Large intestine (tissue), 3 donors: ENCODE measurements around the gene WDFY2. TPM values are rescaled to one million over a fixed set of nuclear protein-coding genes. Genes with fewer than 3 reads are reported as not detected.

Source experiments
- DNase-seq, 2 donors: peaks; one replicate each; pipeline versions ENCODE4 v3.0.0 to v3.0.0-alpha.2; 2013
- H3K27ac ChIP-seq: one replicate; pipeline ENCODE4 v1.5.1; 2013; ENCODE audit warnings: low read length
- H3K27me3 ChIP-seq: 2 replicates; pipeline ENCODE4 v1.6.1; 2013; ENCODE audit warnings: low read length; ENCODE audit not compliant: control insufficient read depth, insufficient read depth
- H3K36me3 ChIP-seq: 2 replicates; pipeline ENCODE4 v1.6.1; 2013; ENCODE audit warnings: low read length; ENCODE audit not compliant: control insufficient read depth, insufficient read depth
- H3K4me1 ChIP-seq: one replicate; pipeline ENCODE4 v1.6.1; 2013; ENCODE audit warnings: low read length; ENCODE audit not compliant: control insufficient read depth, insufficient read depth
- H3K4me3 ChIP-seq: one replicate; pipeline ENCODE4 v1.5.1; 2013; ENCODE audit warnings: low read length
- H3K9me3 ChIP-seq: one replicate; pipeline ENCODE4 v1.6.1; 2013; ENCODE audit warnings: mild to moderate bottlenecking, low read depth, low read length, moderate library complexity; ENCODE audit not compliant: control insufficient read depth
- WGBS: methylation state at CpG from one replicate; pipeline ENCODE4 v1.1.5; 2013; ENCODE audit warnings: low lambda C conversion rate; ENCODE audit not compliant: insufficient coverage; 5-methylcytosine and 5-hydroxymethylcytosine counted together
- polyA plus RNA-seq: library from polyadenylated mRNA; unstranded; fragments of 120-200 nt; gene quantifications from one replicate; pipeline ENCODE4 v1.2.1, GENCODE V29; 2013

WDFY2 gene
- polyA plus RNA-seq, 1 donor: 7.2 TPM

DNA sequence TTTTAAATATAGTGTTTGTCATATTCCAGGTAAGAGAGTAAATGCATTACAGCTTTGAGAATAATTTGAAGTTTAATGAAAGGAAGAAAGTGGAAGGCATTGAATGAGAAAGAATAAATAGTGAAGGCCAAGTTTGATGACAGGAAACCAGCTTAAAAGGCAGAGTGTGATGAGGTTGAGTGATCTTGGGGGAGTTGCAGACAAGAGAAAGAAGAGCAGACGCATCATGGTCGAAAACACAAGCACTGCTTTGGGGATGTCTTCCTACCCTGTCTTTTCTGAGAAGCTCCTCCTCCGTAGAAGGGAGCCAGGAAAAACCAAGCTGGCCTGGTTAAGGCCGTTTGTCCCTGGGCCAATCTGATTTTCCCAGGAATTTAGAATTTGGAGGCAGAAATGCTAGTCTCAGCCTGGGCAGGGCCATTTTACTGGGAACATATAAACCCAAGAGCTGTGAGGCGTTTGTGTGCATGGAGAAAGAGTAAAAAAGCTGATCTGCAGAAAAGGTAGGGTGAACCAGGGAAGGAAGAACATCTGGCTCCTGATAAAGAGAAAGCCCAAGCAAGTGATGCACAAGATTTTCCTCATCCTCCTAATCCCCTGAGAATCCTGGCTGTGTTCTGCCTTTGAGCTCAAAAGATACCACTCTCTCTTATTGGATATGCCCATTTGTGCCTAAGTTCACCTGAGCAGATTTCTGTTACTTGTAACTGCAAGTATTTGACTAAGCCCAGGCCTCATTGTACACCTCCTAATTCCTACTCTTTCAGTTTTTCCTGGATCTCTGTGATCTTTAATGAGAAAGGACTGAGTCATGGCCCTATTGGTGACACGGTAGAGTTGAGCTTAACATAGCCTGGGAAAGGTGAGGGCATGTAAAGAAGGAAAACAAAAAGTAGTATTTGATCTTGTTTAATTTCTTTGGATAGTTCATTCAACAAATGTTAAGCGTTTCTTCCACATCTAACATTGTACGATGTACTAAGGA, 80.0 kb downstream of the WDFY2 start:
- Histone ChIP-seq H3K9me3 (no peaks in the 10 kb centered on the region), H3K4me3 (no peak overlapping the region), H3K27me3 (no peaks in the 10 kb centered on the region), H3K4me1 (no peaks in the 10 kb centered on the region), H3K27ac (no peak overlapping the region), H3K36me3 (no peaks in the 10 kb centered on the region)
- DNase-seq: no peak
- WGBS: 100% methylated on average over 1 of the region's 8 CpGs

DNA sequence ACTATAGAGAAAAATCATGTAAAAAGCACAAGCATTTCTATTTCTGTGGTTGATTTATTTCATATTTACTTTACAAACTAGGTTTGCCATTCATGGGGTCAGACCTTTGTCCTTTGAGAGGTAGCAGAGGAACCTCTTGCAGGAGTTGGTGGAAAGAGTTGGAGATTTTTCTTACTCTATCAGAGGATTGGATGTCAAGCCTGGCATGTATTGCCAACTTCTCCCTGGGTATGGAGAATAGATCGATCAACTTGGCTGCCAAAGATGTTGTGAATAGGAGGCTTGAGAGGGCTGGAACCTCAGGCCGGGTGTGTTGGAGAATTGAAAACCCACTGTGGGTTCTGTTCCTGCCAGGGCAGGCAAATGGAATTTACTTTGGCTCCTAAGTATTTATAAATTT, 81.2 kb downstream of the WDFY2 start:
- Histone ChIP-seq H3K36me3 (no peaks in the 10 kb centered on the region), H3K9me3 (no peaks in the 10 kb centered on the region), H3K27ac (no peak overlapping the region), H3K27me3 (no peaks in the 10 kb centered on the region), H3K4me1 (no peaks in the 10 kb centered on the region), H3K4me3 (no peak overlapping the region)
- DNase-seq: no peak
- no CpG with 5 or more reads among the region's 2 CpGs for WGBS

DNA sequence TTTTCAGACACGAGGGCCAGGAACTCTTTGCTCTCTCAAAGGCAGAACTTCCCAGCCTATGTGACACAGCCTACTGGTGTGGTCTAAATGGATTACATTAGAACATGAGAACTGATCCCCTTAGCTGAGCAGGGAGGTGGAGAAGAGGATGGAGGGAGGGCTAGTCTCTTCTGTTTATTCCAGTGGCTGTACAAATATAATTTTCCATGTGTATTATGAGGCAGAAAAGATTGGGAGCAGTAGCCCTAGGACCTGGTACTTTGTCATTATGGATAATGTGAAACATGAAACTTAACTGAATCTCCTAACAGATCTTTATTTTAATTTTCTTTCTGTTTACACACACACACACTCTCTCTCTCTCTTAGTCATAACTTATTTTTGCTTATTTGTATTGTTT, 82.1 kb downstream of the WDFY2 start:
- Histone ChIP-seq H3K4me1 (no peaks in the 10 kb centered on the region), H3K36me3 (no peaks in the 10 kb centered on the region), H3K4me3 (no peak overlapping the region), H3K27ac (no peak overlapping the region), H3K27me3 (no peaks in the 10 kb centered on the region), H3K9me3 (no peaks in the 10 kb centered on the region)
- no peak for DNase-seq
- WGBS: no CpG with 5 or more reads among the region's 1 CpG

DNA sequence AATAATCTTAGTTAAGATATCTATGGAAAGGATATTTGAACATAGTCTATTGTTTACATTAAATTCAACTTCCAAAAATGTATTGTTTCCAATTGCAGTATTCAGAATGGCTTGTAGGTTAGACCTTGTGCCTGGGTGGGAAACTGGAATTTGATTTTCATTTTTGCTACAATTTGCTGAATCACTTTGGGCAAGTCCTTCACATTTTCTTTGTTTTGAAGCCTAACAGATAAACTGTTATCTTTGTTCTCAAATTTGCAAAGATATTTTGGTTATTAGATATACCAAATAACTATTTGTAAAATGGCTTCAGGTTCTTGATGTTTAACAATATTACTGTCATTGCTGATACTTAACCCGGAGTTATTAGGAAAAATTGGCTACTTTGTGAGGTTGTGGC, 82.6 kb downstream of the WDFY2 start:
- no CpG with 5 or more reads among the region's 1 CpG for WGBS
- Histone ChIP-seq H3K4me1 (no peaks in the 10 kb centered on the region), H3K27ac (no peak overlapping the region), H3K36me3 (no peaks in the 10 kb centered on the region), H3K9me3 (no peaks in the 10 kb centered on the region), H3K27me3 (no peaks in the 10 kb centered on the region), H3K4me3 (no peak overlapping the region)
- no peak for DNase-seq

DNA sequence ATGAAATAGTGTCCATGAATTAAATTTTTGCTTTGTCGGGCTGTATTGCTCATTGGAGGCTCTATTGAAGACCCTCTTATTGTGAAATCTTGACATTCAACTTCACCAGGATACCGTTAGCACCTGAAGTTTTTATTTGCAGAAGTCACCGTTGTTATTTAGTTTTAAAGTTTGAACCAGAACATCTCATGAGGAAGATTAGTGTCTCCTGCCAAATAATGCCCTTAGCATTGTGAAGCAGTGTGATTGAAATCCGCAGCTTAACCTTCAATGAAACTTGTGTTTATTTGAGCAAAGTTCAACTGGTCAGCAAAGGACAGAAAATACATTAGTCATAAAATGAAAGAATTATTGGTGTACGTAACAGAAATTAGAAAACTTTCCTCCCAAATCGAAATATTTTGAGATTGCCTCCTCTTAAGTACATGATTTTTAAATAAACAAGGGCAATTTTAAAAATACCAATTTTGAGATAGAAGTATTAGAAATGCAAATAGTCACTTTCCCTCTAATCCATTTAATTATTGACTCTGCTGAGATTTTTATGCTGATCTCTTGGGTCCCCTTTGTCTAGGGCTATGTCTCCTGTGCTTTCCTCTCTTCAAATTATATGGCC, 84.4 kb downstream of the WDFY2 start:
- H3K27ac ChIP-seq: no peak overlapping the region
- peak in 1 of 2 donors; percentile 13 for DNase-seq
- H3K27me3 ChIP-seq: no peaks in the 10 kb centered on the region
- H3K36me3 ChIP-seq: no peaks in the 10 kb centered on the region
- H3K4me1 ChIP-seq: no peaks in the 10 kb centered on the region
- 37% methylated on average over 4 of the region's 6 CpGs for WGBS
- H3K4me3 ChIP-seq: no peak overlapping the region
- no peaks in the 10 kb centered on the region for H3K9me3 ChIP-seq

DNA sequence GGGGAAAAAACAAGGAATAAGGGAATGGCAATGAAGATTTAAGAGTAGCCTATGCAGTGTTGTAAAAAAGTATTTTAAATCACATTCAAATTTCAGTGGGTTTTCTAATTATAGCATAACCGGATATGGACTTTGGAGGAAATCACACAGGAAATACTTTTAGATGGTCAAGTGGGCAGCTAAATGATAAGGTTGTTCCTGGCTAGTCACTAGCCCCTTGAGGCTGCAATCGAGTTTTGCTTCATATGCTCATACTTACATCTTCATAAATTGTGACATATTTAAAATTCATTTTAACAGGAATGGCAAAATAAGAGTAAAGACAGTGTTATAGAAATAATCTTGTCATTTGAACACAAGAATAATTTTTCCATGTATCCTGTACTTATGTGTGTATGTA, 88.9 kb downstream of the WDFY2 start:
- WGBS: no CpG with 5 or more reads among the region's 2 CpGs
- H3K9me3 ChIP-seq: no peaks in the 10 kb centered on the region
- no peak for DNase-seq
- no peaks in the 10 kb centered on the region for H3K27me3 ChIP-seq
- H3K36me3 ChIP-seq: no peaks in the 10 kb centered on the region
- no peak overlapping the region for H3K4me3 ChIP-seq
- H3K27ac ChIP-seq: no peak overlapping the region
- no peaks in the 10 kb centered on the region for H3K4me1 ChIP-seq

DNA sequence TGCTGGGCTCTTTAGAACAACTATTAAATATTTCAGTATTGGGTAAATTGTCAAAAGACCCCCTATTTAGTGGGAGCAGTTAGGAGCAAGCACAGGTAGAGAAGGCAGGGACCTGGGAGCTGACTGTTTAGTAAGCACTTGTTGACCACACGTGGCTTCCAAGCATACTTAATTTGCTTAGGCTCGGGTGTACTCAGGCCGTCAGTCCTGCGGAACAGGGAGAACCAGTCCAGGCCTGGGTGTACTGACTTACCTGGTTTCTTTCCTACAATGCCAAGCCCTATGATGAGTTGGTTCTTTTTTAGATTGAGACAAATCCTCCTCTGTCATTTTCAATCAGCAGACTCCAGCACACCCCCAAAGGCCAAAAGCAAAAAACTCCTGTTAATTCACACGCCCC, 90.0 kb downstream of the WDFY2 start:
- Histone ChIP-seq H3K36me3 (no peaks in the 10 kb centered on the region), H3K27me3 (no peaks in the 10 kb centered on the region), H3K27ac (no peak overlapping the region), H3K9me3 (no peaks in the 10 kb centered on the region), H3K4me1 (no peaks in the 10 kb centered on the region), H3K4me3 (no peak overlapping the region)
- no peak for DNase-seq
- no CpG with 5 or more reads among the region's 5 CpGs for WGBS

DNA sequence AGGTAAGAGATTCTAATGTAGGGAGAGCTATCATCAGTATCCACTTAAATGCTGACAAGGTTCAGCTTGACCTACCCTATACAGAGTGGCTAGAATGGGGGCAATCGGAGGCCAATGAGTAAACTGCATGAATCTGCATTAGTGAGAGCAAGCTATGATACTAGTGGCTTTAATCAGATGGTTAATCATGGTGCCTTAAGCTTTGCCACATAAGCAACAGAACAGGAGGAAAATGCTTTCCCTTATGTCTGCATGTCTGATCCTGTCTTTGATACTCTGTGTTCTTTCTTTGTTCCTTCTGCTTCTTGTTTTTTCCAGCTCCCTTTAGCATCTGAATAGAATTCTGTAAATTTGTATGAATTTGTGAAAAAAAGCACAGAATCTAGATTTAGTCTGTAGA, 91.1 kb downstream of the WDFY2 start:
- Histone ChIP-seq H3K4me1 (no peaks in the 10 kb centered on the region), H3K27me3 (no peaks in the 10 kb centered on the region), H3K4me3 (no peak overlapping the region), H3K36me3 (no peaks in the 10 kb centered on the region), H3K9me3 (no peaks in the 10 kb centered on the region), H3K27ac (no peak overlapping the region)
- DNase-seq: no peak
- no CpG with 5 or more reads among the region's 1 CpG for WGBS

DNA sequence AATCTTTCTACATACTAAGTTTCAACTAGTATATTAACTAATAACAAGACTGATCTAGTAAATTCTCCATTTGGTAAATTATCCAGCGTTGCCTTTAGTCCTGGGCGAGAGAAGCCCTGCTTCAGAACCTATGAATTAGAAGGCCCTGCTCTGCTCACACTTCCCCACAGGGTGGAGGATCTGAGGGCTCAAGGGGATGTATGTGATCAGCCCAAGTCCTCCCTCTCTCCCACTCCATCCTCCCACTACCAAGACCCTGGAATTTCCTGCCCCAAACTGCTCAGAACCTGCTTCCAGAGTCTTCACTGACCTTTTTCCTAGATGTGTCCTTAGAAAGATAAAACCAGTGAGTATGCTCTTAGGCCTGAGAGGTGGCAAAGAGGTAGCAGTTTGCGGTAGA, 91.6 kb downstream of the WDFY2 start:
- no peaks in the 10 kb centered on the region for H3K9me3 ChIP-seq
- H3K4me1 ChIP-seq: no peaks in the 10 kb centered on the region
- H3K27ac ChIP-seq: no peak overlapping the region
- WGBS: no CpG with 5 or more reads among the region's 3 CpGs
- H3K4me3 ChIP-seq: no peak overlapping the region
- no peaks in the 10 kb centered on the region for H3K36me3 ChIP-seq
- DNase-seq: no peak
- H3K27me3 ChIP-seq: no peaks in the 10 kb centered on the region

DNA sequence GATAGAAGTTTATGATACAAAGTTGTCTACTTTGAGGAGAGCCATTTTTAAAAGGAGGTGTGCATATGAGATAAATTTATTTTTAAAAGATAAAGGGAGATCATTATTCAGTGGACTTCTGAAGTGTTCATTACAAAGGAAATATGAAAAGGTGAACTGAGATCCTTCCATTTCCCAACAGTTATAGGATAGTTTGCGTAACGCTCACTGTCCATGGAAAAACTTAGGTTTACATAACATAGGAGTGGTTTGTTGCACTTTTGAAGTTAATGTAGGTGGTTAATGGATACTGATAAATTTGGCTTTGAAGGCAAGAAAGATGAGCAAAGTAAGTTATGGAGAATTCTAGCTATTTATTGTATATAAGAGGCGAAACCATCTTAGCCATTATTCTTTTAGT, 92.5 kb downstream of the WDFY2 start:
- no peak overlapping the region for H3K27ac ChIP-seq
- H3K36me3 ChIP-seq: no peaks in the 10 kb centered on the region
- no peak for DNase-seq
- WGBS: no CpG with 5 or more reads among the region's 3 CpGs
- H3K27me3 ChIP-seq: no peaks in the 10 kb centered on the region
- H3K9me3 ChIP-seq: no peaks in the 10 kb centered on the region
- H3K4me1 ChIP-seq: no peaks in the 10 kb centered on the region
- H3K4me3 ChIP-seq: no peak overlapping the region

DNA sequence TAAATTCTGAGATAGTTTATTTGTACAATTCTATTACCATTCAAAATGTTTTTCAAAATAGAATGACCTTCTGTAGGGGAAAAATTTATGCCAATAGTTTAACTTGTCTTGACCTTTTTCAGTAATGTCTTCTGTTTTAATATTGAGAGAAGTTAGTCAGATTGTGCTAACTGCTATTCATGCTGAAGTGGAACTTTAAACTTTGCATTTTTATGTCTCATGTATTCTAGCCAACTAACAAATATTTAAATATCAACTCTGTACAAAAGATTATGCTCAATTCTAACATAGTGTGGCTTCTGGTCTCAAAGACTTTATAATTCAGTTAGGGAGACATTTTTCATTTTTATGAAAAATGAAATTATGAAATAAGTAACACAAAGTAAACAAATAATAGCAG, 94.2 kb downstream of the WDFY2 start:
- Histone ChIP-seq H3K36me3 (no peaks in the 10 kb centered on the region), H3K4me1 (no peaks in the 10 kb centered on the region), H3K27me3 (no peaks in the 10 kb centered on the region), H3K4me3 (no peak overlapping the region), H3K9me3 (no peaks in the 10 kb centered on the region), H3K27ac (no peak overlapping the region)
- DNase-seq: no peak
